HepG2 (cell line): Measurements from ENCODE around the gene VWA1. TPM values are rescaled to one million over a fixed set of nuclear protein-coding genes. Genes with fewer than 3 reads are reported as not detected.

Experiments
- BORCS8-MEF2B ChIP-seq: sonication (generic); formaldehyde crosslinking; IDR thresholded peaks from 2 replicates; pipeline ENCODE4 v1.8.0; 2022; ENCODE audit warnings: mild to moderate bottlenecking, missing genetic modification reagents
- CC2D1A ChIP-seq: sonication (generic); formaldehyde crosslinking; IDR thresholded peaks from 2 replicates; pipeline ENCODE4 v1.8.1; 2023; ENCODE audit warnings: mild to moderate bottlenecking, missing genetic modification reagents
- CCAR2 ChIP-seq: fragments of 200-400 bp; formaldehyde crosslinking; optimal IDR thresholded peaks from 2 replicates; pipeline ENCODE3; 2018; ENCODE audit warnings: low read depth, mild to moderate bottlenecking, low read length, moderate library complexity
- ELF3 ChIP-seq: IDR thresholded peaks from 2 replicates; pipeline ENCODE4 v1.6.1; 2016; ENCODE audit warnings: missing genetic modification reagents, missing compliant biosample characterization
- ETV6 ChIP-seq: sonication (generic); formaldehyde crosslinking; conservative IDR thresholded peaks from 2 replicates; pipeline ENCODE4 v1.4.0; 2020; ENCODE audit warnings: missing genetic modification reagents
- GABPB1 ChIP-seq: IDR thresholded peaks from 2 replicates; pipeline ENCODE4 v1.6.1; 2016; ENCODE audit warnings: mild to moderate bottlenecking, missing genetic modification reagents, moderate library complexity, missing compliant biosample characterization
- HOXA3 ChIP-seq: sonication (generic); formaldehyde crosslinking; IDR thresholded peaks from 2 replicates; pipeline ENCODE4 v1.5.0; 2020; ENCODE audit warnings: missing genetic modification reagents
- IRF2 ChIP-seq: IDR thresholded peaks from 2 replicates; pipeline ENCODE4 v1.6.1; 2018; ENCODE audit warnings: missing genetic modification reagents, missing compliant biosample characterization
- SALL2 ChIP-seq: sonication (generic); formaldehyde crosslinking; IDR thresholded peaks from 2 replicates; pipeline ENCODE4 v1.8.1; 2023; ENCODE audit warnings: mild to moderate bottlenecking, missing genetic modification reagents, inconsistent platforms
- SCMH1 ChIP-seq: sonication (generic); formaldehyde crosslinking; IDR thresholded peaks from 2 replicates; pipeline ENCODE4 v1.9.0; 2021; ENCODE audit warnings: missing genetic modification reagents, mild to moderate bottlenecking, borderline replicate concordance
- SP2 ChIP-seq: sonication (generic); formaldehyde crosslinking; IDR thresholded peaks from 2 replicates; pipeline ENCODE4 v1.5.1; 2020; ENCODE audit warnings: mild to moderate bottlenecking, missing genetic modification reagents
- TP53 ChIP-seq: sonication (generic); formaldehyde crosslinking; conservative IDR thresholded peaks from 2 replicates; pipeline ENCODE4 v1.4.0; 2020; ENCODE audit warnings: missing genetic modification reagents
- ZFP37 ChIP-seq: sonication (generic); formaldehyde crosslinking; IDR thresholded peaks from 2 replicates; pipeline ENCODE4 v1.4.0; 2020; ENCODE audit warnings: missing genetic modification reagents, borderline replicate concordance
- ZNF124 ChIP-seq: sonication (generic); formaldehyde crosslinking; IDR thresholded peaks from 2 replicates; pipeline ENCODE4 v1.4.0; 2020; ENCODE audit warnings: missing genetic modification reagents
- ZNF138 ChIP-seq: sonication (generic); formaldehyde crosslinking; IDR thresholded peaks from 2 replicates; pipeline ENCODE4 v1.5.0; 2020; ENCODE audit warnings: mild to moderate bottlenecking, low read depth, missing genetic modification reagents
- ZNF17 ChIP-seq: sonication (generic); formaldehyde crosslinking; IDR thresholded peaks from 2 replicates; pipeline ENCODE4 v1.5.0; 2020; ENCODE audit warnings: mild to moderate bottlenecking, missing genetic modification reagents
- ZNF232 ChIP-seq: sonication (generic); formaldehyde crosslinking; IDR thresholded peaks from 2 replicates; pipeline ENCODE4 v1.4.0; 2020; ENCODE audit warnings: missing genetic modification reagents, borderline replicate concordance
- ZNF543 ChIP-seq: sonication (generic); formaldehyde crosslinking; IDR thresholded peaks from 2 replicates; pipeline ENCODE4 v1.4.0; 2020; ENCODE audit warnings: mild to moderate bottlenecking, missing genetic modification reagents
- ZNF549 ChIP-seq: sonication (generic); formaldehyde crosslinking; IDR thresholded peaks from 2 replicates; pipeline ENCODE4 v1.5.0; 2020; ENCODE audit warnings: missing genetic modification reagents
- ZNF552 ChIP-seq: sonication (generic); formaldehyde crosslinking; IDR thresholded peaks from 2 replicates; pipeline ENCODE4 v1.9.0; 2022; ENCODE audit warnings: missing genetic modification reagents, mild to moderate bottlenecking, borderline replicate concordance
- ZNF562 ChIP-seq: sonication (generic); formaldehyde crosslinking; IDR thresholded peaks from 2 replicates; pipeline ENCODE4 v1.8.0; 2022; ENCODE audit warnings: missing genetic modification reagents, borderline replicate concordance
- ZNF589 ChIP-seq: sonication (generic); formaldehyde crosslinking; conservative IDR thresholded peaks from 2 replicates; pipeline ENCODE4 v1.8.0; 2022; ENCODE audit warnings: mild to moderate bottlenecking, moderate library complexity, missing genetic modification reagents
- ZNF619 ChIP-seq: sonication (generic); formaldehyde crosslinking; IDR thresholded peaks from 2 replicates; pipeline ENCODE4 v1.4.0; 2020; ENCODE audit warnings: mild to moderate bottlenecking, missing genetic modification reagents
- ZNF629 ChIP-seq: sonication (generic); formaldehyde crosslinking; conservative IDR thresholded peaks from 2 replicates; pipeline ENCODE4 v1.5.0; 2020; ENCODE audit warnings: missing genetic modification reagents
- ZNF761 ChIP-seq: sonication (generic); formaldehyde crosslinking; conservative IDR thresholded peaks from 2 replicates; pipeline ENCODE4 v1.4.0; 2020; ENCODE audit warnings: mild to moderate bottlenecking, missing genetic modification reagents
- polyA plus RNA-seq, 8 experiments: library from polyadenylated mRNA; depleted of rRNA in 3 of 8; stranded (reverse) in 7 of 8; unstranded in 1 of 8; fragments of >200 nt; fragmentation: Illumina TruSeq in 4 of 8; extraction: Trizol in 4 of 8; gene quantifications; 2 replicates each; pipeline versions ENCODE4 v1.2.1 to v1.2.3, GENCODE V29; 2011 to 2016; ENCODE audit warnings: low read depth in 4 of 8, missing spikeins in 1 of 8, mixed read lengths in 1 of 8; ENCODE audit not compliant: insufficient read depth in 1 of 8
- total RNA-seq, 5 experiments: library from RNA; depleted of rRNA; stranded (reverse); fragments of >200 nt; fragmentation: Illumina TruSeq; extraction: Trizol; gene quantifications; 2 replicates each; pipeline ENCODE4 v1.2.3, GENCODE V29; 2016; ENCODE audit warnings: low read depth in 1 of 5
- TF ChIP-seq, protein P1 (sequence below): sonication (generic); formaldehyde crosslinking; IDR thresholded peaks from 2 replicates; pipeline ENCODE4 v1.4.0; 2020; ENCODE audit warnings: missing genetic modification reagents, low read depth, mild to moderate bottlenecking, borderline replicate concordance
- TF ChIP-seq, protein P2 (sequence below): sonication (generic); formaldehyde crosslinking; IDR thresholded peaks from 2 replicates; pipeline ENCODE4 v1.8.0; 2022; ENCODE audit warnings: missing genetic modification reagents, mild to moderate bottlenecking, inconsistent platforms, borderline replicate concordance
- TF ChIP-seq, protein P3 (sequence below): sonication (generic); formaldehyde crosslinking; IDR thresholded peaks from 2 replicates; pipeline ENCODE4 v1.5.0; 2020; ENCODE audit warnings: mild to moderate bottlenecking, missing genetic modification reagents

The VWA1 gene
- total and polyA plus RNA-seq, 2 of the 13 experiments (the other 11 are each of a cell fraction or from before 2014, with no cell fraction given), result 40.9 to 57.5 TPM

DNA sequence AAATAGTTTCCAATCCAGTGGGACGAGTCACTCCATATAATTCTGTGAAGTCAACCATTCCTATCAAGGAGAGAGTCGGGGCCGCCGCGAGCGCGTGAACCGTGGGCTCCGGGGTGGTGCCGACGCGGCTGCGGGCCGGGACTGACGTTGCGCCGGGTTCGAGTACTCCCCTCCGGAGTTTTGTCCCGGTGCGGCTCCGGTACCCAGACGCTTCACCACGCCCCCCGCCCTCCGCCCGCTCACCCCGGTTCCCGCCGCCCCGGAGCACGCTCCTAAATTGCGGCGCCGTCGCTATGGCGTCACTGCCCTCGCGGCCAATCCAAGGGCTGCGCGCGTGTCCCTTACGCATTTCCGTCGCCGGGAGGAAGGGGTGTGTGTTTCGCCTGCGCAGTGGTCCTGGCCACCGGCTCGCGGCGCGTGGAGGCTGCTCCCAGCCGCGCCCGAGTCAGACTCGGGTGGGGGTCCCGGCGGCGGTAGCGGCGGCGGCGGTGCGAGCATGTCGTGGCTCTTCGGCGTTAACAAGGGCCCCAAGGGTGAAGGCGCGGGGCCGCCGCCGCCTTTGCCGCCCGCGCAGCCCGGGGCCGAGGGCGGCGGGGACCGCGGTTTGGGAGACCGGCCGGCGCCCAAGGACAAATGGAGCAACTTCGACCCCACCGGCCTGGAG lies 36.0 kb downstream of the VWA1 start, which contains the start of gene ATAD3B (continued):
- TF ChIP-seq CCAR2, result no peak
- peak; percentile 84 for TF ChIP-seq SP2 (CRISPR knock-in tag)
- TF ChIP-seq, protein P1, sequence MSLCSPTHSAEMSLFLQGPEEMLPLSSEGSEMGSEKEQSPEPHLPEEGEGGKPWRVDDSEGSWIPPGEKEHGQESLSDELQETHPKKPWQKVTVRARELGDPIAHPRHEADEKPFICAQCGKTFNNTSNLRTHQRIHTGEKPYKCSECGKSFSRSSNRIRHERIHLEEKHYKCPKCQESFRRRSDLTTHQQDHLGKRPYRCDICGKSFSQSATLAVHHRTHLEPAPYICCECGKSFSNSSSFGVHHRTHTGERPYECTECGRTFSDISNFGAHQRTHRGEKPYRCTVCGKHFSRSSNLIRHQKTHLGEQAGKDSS (CRISPR knock-in tag), result no peak
- peak; percentile 69; the same call in 1 of the 2 replicates for TF ChIP-seq SALL2 (CRISPR knock-in tag)
- peak; percentile 59; the same call in 1 of the 2 replicates for TF ChIP-seq ZNF589
- TF ChIP-seq SCMH1 (CRISPR knock-in tag), result no peak
- peak; percentile 99 for TF ChIP-seq HOXA3 (CRISPR knock-in tag)
- 0 out of 2 replicates have a peak, but pooled peaks have one; percentile 30 for TF ChIP-seq ZNF543 (CRISPR knock-in tag)
- TF ChIP-seq ZNF761 (CRISPR knock-in tag), result no peak
- TF ChIP-seq ZNF619 (CRISPR knock-in tag), result no peak
- no peak for TF ChIP-seq ZNF549
- 0 out of 2 replicates have a peak, but pooled peaks have one; percentile 24 for TF ChIP-seq ELF3
- TF ChIP-seq ZNF629 (CRISPR knock-in tag), result no peak
- TF ChIP-seq ETV6 (CRISPR knock-in tag), result no peak
- peak; percentile 96 for TF ChIP-seq GABPB1 (CRISPR knock-in tag)
- no peak for TF ChIP-seq ZNF17 (CRISPR knock-in tag)
- no peak for TF ChIP-seq CC2D1A (CRISPR knock-in tag)
- TF ChIP-seq, protein P2, sequence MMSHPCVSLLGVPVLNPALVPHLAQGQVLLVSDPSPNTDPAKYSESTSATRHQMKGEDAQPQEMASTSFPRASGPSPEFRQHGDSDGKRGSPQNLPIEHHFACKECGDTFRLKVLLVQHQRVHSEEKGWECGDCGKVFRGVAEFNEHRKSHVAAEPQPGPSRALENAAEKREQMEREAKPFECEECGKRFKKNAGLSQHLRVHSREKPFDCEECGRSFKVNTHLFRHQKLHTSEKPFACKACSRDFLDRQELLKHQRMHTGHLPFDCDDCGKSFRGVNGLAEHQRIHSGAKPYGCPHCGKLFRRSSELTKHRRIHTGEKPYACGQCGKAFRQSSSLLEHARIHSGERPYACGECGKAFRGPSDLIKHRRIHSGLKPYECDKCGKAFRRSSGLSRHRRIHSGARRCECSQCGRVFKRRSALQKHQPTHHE (CRISPR knock-in tag), result no peak
- no peak for TF ChIP-seq ZNF124
- no peak for TF ChIP-seq ZNF552 (CRISPR knock-in tag)
- TF ChIP-seq ZNF138 (CRISPR knock-in tag), result no peak
- TF ChIP-seq, protein P3, sequence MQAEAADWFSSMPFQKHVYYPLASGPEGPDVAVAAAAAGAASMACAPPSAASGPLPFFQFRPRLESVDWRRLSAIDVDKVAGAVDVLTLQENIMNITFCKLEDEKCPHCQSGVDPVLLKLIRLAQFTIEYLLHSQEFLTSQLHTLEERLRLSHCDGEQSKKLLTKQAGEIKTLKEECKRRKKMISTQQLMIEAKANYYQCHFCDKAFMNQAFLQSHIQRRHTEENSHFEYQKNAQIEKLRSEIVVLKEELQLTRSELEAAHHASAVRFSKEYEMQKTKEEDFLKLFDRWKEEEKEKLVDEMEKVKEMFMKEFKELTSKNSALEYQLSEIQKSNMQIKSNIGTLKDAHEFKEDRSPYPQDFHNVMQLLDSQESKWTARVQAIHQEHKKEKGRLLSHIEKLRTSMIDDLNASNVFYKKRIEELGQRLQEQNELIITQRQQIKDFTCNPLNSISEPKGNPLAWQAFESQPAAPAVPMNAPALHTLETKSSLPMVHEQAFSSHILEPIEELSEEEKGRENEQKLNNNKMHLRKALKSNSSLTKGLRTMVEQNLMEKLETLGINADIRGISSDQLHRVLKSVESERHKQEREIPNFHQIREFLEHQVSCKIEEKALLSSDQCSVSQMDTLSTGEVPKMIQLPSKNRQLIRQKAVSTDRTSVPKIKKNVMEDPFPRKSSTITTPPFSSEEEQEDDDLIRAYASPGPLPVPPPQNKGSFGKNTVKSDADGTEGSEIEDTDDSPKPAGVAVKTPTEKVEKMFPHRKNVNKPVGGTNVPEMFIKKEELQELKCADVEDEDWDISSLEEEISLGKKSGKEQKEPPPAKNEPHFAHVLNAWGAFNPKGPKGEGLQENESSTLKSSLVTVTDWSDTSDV (CRISPR knock-in tag), result no peak
- TF ChIP-seq ZFP37 (CRISPR knock-in tag), result no peak
- TF ChIP-seq IRF2 (CRISPR knock-in tag), result peak; percentile 62; the same call in 1 of the 2 replicates
- no peak for TF ChIP-seq ZNF232 (CRISPR knock-in tag)
- 0 out of 2 replicates have a peak, but pooled peaks have one; percentile 20 for TF ChIP-seq BORCS8-MEF2B (CRISPR knock-in tag)
- TF ChIP-seq ZNF562, result no peak
- TF ChIP-seq TP53 (CRISPR knock-in tag), result no peak
